MM.1S (cell line): ENCODE results near the gene DENND2A.
"Not testable (repeated sequence)": the region's sequence is repeated elsewhere in the genome, so short reads cannot be mapped to it uniquely, and the experiment has no call there.

Source experiments
- DNase-seq: peaks from one replicate; pipeline ENCODE4 v3.0.0-alpha.2; 2015
- H2AFZ ChIP-seq: fragments of 300-600 bp; sonication (generic); 2 replicates; pipeline ENCODE4 v1.6.0; 2016; ENCODE audit warnings: antibody characterized with exemption, low read length
- H3F3A ChIP-seq: fragments of 300-600 bp; sonication (generic); 2 replicates; pipeline ENCODE4 v1.6.1; 2016; ENCODE audit warnings: mild to moderate bottlenecking, antibody characterized with exemption, low read length, moderate library complexity, mixed read lengths; ENCODE audit not compliant: insufficient read depth
- H3K27ac ChIP-seq: fragments of 300-600 bp; sonication (generic); 2 replicates; pipeline ENCODE4 v1.5.1; 2016; ENCODE audit warnings: mild to moderate bottlenecking, low read length
- H3K27me3 ChIP-seq: fragments of 300-600 bp; sonication (generic); replicated peaks from 2 replicates; pipeline ENCODE4 v1.6.0; 2016; ENCODE audit warnings: low read length; ENCODE audit not compliant: insufficient read depth
- H3K36me3 ChIP-seq: fragments of 300-600 bp; sonication (generic); replicated peaks from 2 replicates; pipeline ENCODE4 v1.6.1; 2016; ENCODE audit warnings: mild to moderate bottlenecking, low read length, mixed read lengths; ENCODE audit not compliant: insufficient read depth
- H3K4me1 ChIP-seq: fragments of 300-600 bp; sonication (generic); 2 replicates; pipeline ENCODE4 v1.6.1; 2016; ENCODE audit warnings: low read length, mixed read lengths
- H3K4me2 ChIP-seq: fragments of 300-600 bp; sonication (generic); 2 replicates; pipeline ENCODE4 v1.6.0; 2016; ENCODE audit warnings: low read depth, low read length
- H3K4me3 ChIP-seq: fragments of 300-600 bp; sonication (generic); 2 replicates; pipeline ENCODE4 v1.5.1; 2016; ENCODE audit warnings: low read length, mixed read lengths
- H3K79me2 ChIP-seq: fragments of 300-600 bp; sonication (generic); 2 replicates; pipeline ENCODE4 v1.6.1; 2016; ENCODE audit warnings: mixed run types, low read length, mixed read lengths
- H3K9ac ChIP-seq: fragments of 300-600 bp; sonication (generic); 2 replicates; pipeline ENCODE4 v1.6.1; 2016; ENCODE audit warnings: low read length, mixed read lengths
- H3K9me2 ChIP-seq: fragments of 300-600 bp; sonication (generic); replicated peaks from 2 replicates; pipeline ENCODE4 v1.6.1; 2016; ENCODE audit warnings: mild to moderate bottlenecking, low read length, mixed read lengths; ENCODE audit not compliant: insufficient read depth
- H3K9me3 ChIP-seq: fragments of 300-600 bp; sonication (generic); replicated peaks from 2 replicates; pipeline ENCODE4 v1.6.1; 2016; ENCODE audit warnings: mild to moderate bottlenecking, low read length, mixed read lengths; ENCODE audit not compliant: insufficient read depth
- H4K20me1 ChIP-seq: fragments of 300-600 bp; sonication (generic); 2 replicates; pipeline ENCODE4 v1.6.1; 2016; ENCODE audit warnings: mild to moderate bottlenecking, low read length, moderate library complexity, mixed read lengths; ENCODE audit not compliant: insufficient read depth
- EZH2 ChIP-seq: fragments of 300-600 bp; sonication (generic); optimal IDR thresholded peaks from 2 replicates; pipeline ENCODE3; 2017; ENCODE audit warnings: low read depth, mild to moderate bottlenecking, antibody characterized with exemption, low read length, mixed read lengths
- EZH2phosphoT487 ChIP-seq: fragments of 300-600 bp; sonication (generic); IDR thresholded peaks from 2 replicates; pipeline ENCODE4 v1.6.1; 2018; ENCODE audit warnings: antibody characterized with exemption, low read length
- TF ChIP-seq, protein P1 (sequence below): fragments of 300-600 bp; sonication (generic); IDR thresholded peaks from 2 replicates; pipeline ENCODE4 v1.5.1; 2016; ENCODE audit warnings: antibody characterized with exemption, low read length, mixed read lengths

DENND2A gene

DNA sequence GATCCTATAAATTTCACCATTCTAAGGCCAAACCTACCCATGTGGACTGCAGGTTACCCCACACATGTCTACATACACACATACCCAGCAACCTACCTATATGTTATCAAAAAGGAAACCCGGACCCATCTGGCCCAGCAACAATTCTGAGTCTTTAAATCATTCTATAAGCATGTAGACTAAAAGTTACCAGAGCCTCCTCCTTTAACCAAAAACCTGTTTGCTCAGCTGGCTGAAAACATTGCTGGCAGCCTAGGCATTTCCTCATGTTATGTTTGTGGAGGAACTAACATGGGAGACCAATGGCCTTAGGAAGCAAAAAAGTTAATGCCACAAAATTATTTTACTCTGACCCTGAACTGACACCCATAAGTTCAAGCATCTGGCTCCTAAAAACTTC, 26.9 kb upstream of the DENND2A start:
- no peaks in the 10 kb centered on the region for H3K9me3 ChIP-seq
- DNase-seq = no peak
- H3K9ac ChIP-seq = no peak overlapping the region
- TF ChIP-seq, protein P1, sequence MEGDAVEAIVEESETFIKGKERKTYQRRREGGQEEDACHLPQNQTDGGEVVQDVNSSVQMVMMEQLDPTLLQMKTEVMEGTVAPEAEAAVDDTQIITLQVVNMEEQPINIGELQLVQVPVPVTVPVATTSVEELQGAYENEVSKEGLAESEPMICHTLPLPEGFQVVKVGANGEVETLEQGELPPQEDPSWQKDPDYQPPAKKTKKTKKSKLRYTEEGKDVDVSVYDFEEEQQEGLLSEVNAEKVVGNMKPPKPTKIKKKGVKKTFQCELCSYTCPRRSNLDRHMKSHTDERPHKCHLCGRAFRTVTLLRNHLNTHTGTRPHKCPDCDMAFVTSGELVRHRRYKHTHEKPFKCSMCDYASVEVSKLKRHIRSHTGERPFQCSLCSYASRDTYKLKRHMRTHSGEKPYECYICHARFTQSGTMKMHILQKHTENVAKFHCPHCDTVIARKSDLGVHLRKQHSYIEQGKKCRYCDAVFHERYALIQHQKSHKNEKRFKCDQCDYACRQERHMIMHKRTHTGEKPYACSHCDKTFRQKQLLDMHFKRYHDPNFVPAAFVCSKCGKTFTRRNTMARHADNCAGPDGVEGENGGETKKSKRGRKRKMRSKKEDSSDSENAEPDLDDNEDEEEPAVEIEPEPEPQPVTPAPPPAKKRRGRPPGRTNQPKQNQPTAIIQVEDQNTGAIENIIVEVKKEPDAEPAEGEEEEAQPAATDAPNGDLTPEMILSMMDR = no peak
- TF ChIP-seq EZH2 (no peak), EZH2phosphoT487 (no peak)
- H2AFZ ChIP-seq = no peak overlapping the region
- H3K79me2 ChIP-seq = no peaks in the 10 kb centered on the region
- H3K4me3 ChIP-seq = no peak overlapping the region
- H3F3A ChIP-seq = no peaks in the 10 kb centered on the region
- no peaks in the 10 kb centered on the region for H3K27me3 ChIP-seq
- H3K4me2 ChIP-seq = no peak overlapping the region
- no peaks in the 10 kb centered on the region for H3K36me3 ChIP-seq
- no peak overlapping the region for H3K27ac ChIP-seq
- peaks cover 5% of the 10 kb centered on the region for H3K4me1 ChIP-seq
- H4K20me1 ChIP-seq = no peaks in the 10 kb centered on the region
- no peaks in the 10 kb centered on the region for H3K9me2 ChIP-seq

DNA sequence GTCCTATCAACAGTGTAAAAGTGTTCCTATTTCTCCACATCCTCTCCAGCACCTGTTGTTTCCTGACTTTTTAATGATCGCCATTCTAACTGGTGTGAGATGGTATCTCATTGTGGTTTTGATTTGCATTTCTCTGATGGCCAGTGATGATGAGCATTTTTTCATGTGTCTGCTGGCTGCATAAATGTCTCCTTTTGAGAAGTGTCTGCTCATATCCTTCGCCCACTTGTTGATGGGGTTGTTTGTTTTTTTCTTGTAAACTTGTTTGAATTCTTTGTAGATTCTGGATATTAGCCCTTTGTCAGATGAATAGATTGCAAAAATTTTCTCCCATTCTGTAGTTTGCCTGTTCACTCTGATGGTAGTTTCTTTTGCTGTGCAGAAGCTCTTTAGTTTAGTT, 22.3 kb upstream of the DENND2A start:
- not testable (repeated sequence) for DNase-seq, H3K9me2 ChIP-seq, H3K9me3 ChIP-seq, H4K20me1 ChIP-seq, H2AFZ ChIP-seq, H3K4me2 ChIP-seq, H3K4me1 ChIP-seq, H3K27ac ChIP-seq, H3F3A ChIP-seq, H3K27me3 ChIP-seq, H3K9ac ChIP-seq, H3K79me2 ChIP-seq, H3K4me3 ChIP-seq, H3K36me3 ChIP-seq

DNA sequence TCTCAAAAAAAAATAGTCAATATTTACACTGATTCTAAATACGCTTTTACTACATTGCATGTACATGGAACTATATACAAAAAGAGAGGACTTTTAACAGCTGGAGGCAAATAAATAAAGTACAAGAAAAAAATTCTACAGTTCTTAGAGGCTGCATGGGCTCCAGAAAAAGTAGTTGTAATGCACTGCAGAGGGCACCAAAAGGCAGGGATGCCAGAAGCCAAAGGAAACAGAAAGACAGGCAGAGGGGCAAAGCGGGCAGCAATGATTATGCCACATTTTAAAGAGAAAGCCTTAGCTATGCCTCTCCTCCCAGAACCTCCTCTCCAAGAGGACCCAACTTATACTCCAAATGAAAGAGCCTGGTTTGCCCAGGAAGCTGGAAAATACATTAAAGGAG, 20.5 kb upstream of the DENND2A start:
- Histone ChIP-seq H3K4me3 (no peak overlapping the region), H3K27me3 (no peaks in the 10 kb centered on the region), H3K27ac (no peak overlapping the region), H3K79me2 (no peaks in the 10 kb centered on the region), H3K36me3 (no peaks in the 10 kb centered on the region), H4K20me1 (no peaks in the 10 kb centered on the region), H3K9me2 (no peaks in the 10 kb centered on the region), H3K9me3 (no peaks in the 10 kb centered on the region), H2AFZ (no peak overlapping the region), H3K4me2 (no peak overlapping the region), H3K4me1 (no peaks in the 10 kb centered on the region), H3K9ac (no peak overlapping the region), H3F3A (no peaks in the 10 kb centered on the region)
- DNase-seq = no peak
- TF ChIP-seq EZH2phosphoT487 = no peak
- TF ChIP-seq, protein P1 = no peak
- TF ChIP-seq EZH2 = no peak

DNA sequence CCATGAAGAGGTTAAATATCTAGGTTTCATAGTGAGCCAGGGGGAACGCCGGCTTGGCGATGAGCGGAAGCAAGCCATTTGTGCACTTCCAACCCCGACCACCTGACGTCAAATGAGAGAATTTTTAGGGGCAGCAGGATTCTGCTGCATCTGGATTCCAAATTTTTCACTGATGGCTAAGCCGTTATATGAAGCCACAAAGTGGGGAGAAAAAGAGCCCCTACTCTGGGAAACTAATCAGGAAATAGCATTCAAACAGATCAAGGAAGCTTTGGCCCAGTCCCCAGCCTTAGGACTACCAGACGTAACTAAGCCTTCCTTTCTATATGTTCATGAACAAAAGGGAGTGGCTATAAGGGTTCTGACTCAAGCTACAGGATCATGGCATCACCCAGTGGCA, 19.2 kb upstream of the DENND2A start:
- H3K4me1 ChIP-seq = no peaks in the 10 kb centered on the region
- H3K27me3 ChIP-seq = no peaks in the 10 kb centered on the region
- no peaks in the 10 kb centered on the region for H3K79me2 ChIP-seq
- TF ChIP-seq EZH2phosphoT487 = no peak
- TF ChIP-seq EZH2 = no peak
- no peaks in the 10 kb centered on the region for H3K9me3 ChIP-seq
- H4K20me1 ChIP-seq = no peaks in the 10 kb centered on the region
- no peaks in the 10 kb centered on the region for H3F3A ChIP-seq
- no peak for DNase-seq
- no peak overlapping the region for H2AFZ ChIP-seq
- H3K4me3 ChIP-seq = no peak overlapping the region
- no peak overlapping the region for H3K4me2 ChIP-seq
- no peak overlapping the region for H3K9ac ChIP-seq
- no peaks in the 10 kb centered on the region for H3K9me2 ChIP-seq
- no peak overlapping the region for H3K27ac ChIP-seq
- no peaks in the 10 kb centered on the region for H3K36me3 ChIP-seq
